Mucosa of stomach (tissue), 1 donor: ENCODE data around the gene MANSC1.
A peak's percentile ranks its signal among the peaks of the same experiment; 100 is the strongest.

Source experiments
- H3K27me3 ChIP-seq: one replicate; pipeline ENCODE4 v1.7.0; 2013; ENCODE audit warnings: mild to moderate bottlenecking, low read length; ENCODE audit not compliant: control insufficient read depth, insufficient read depth
- H3K36me3 ChIP-seq: one replicate; pipeline ENCODE4 v1.7.0; 2013; ENCODE audit warnings: low read length; ENCODE audit not compliant: control insufficient read depth, insufficient read depth
- H3K4me1 ChIP-seq: one replicate; pipeline ENCODE4 v1.7.0; 2013; ENCODE audit warnings: mild to moderate bottlenecking, low read length; ENCODE audit not compliant: control insufficient read depth, insufficient read depth
- H3K4me3 ChIP-seq: one replicate; pipeline ENCODE4 v1.7.0; 2013; ENCODE audit warnings: low read length
- H3K9ac ChIP-seq: one replicate; pipeline ENCODE4 v1.7.0; 2013; ENCODE audit warnings: mild to moderate bottlenecking, low read length, moderate library complexity
- H3K9me3 ChIP-seq: one replicate; pipeline ENCODE4 v1.7.0; 2013; ENCODE audit warnings: mild to moderate bottlenecking, low read length, moderate library complexity; ENCODE audit not compliant: control insufficient read depth
- donor health status: Pancreatic carcinoma.

MANSC1 gene

DNA sequence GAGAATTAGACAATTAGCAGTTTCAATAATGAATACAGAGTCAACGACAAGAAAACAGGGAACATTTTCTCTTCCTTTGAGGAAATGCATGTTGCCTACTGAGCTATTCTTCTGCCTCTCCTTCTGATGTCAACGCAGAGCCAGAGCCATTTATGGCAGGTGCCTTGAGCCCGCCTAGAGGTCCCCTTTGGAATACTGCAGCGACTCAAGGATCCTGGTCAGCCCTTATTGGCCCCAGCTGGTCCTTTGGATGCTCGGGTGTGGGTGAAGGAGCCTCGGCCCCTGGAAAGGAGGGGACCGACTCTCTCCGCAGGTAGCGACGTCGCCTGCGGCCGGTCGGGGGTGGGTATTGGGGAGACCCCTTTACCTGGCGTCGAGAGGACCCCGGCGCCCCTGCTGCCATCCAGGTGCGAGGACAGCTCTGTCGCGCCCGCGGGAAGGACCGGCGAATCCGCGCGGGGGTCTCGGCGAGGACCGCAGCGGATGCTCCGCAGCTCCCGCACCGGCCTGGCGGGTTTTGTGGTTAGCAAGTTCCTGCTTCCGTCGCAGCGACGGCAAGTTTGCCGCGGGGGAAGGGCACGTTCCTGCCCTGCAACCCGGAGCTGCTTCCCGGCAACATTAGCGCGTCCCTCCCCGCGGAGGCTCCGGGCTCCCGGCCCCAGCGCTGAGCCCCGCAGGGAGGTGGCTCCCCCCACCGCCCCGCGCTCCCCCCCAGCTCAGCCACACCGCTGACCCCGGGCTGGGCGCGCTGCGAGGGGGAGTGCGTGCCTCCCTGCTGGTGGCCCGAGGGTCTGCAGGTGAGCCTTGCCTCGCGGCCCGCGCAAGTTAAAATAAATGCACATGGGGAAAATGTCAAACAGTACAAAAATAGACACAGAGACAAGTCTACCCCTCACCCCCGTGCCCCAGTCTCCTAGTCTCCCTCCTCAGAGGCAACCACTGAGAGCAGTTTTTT, at the start of gene MANSC1:
TSS of gene MANSC1 (minus strand) at position 532 of the 955 bp plus-strand sequence. CDS start 6,928 bp downstream, outside the sequence.
- H3K36me3 ChIP-seq, result no peaks in the 10 kb centered on the region
- peak within 1 kb of the TSS; percentile 96 for H3K9ac ChIP-seq
- H3K9me3 ChIP-seq, result no peaks in the 10 kb centered on the region
- H3K4me3 ChIP-seq, result peak within 1 kb of the TSS; percentile 70
- no peaks in the 10 kb centered on the region for H3K27me3 ChIP-seq
- H3K4me1 ChIP-seq, result peaks cover 12% of the 10 kb centered on the region

- Histone ChIP-seq H3K27me3 (no peaks in the 10 kb centered on the region), H3K9me3 (no peaks in the 10 kb centered on the region), H3K9ac (no peak overlapping the region), H3K4me3 (no peak overlapping the region), H3K36me3 (no peaks in the 10 kb centered on the region), H3K4me1 (peaks cover 40% of the 10 kb centered on the region)
Measured at GRCh38 chr12:12399161-12399560, 49.1 kb upstream of the MANSC1 start.

GRCh38 chr12:12398026-12398859, 48.2 kb upstream of the MANSC1 start:
- Histone ChIP-seq H3K9ac (no peak overlapping the region), H3K4me3 (no peak overlapping the region), H3K9me3 (no peaks in the 10 kb centered on the region)

DNA sequence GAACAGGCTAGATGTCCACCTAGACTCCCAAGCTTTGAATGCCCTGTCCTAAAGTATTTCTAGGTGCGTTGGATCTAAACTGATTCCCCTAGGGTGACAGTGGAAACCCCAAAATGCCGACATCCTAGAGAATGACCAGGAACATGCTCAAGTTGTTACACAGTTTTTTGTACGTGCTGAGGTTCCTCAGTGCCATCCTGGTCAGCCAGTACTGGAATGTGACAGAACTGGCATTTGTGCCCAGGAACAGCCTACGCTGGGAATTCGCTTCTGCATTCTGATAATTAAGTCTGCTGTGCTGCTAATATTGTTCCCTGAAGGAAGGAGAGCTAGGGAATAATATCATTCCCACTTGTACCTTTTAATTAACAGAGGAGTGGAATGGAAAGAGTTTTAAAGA, 47.1 kb upstream of the MANSC1 start:
- no peaks in the 10 kb centered on the region for H3K36me3 ChIP-seq
- H3K9ac ChIP-seq, result no peak overlapping the region
- H3K4me3 ChIP-seq, result no peak overlapping the region
- peaks cover 33% of the 10 kb centered on the region for H3K4me1 ChIP-seq
- H3K27me3 ChIP-seq, result no peaks in the 10 kb centered on the region
- H3K9me3 ChIP-seq, result no peaks in the 10 kb centered on the region

More at GRCh38 chr12:12398026-12398859, 48.2 kb upstream of the MANSC1 start:
- Histone ChIP-seq H3K4me1 (peaks cover 37% of the 10 kb centered on the region), H3K36me3 (no peaks in the 10 kb centered on the region), H3K27me3 (no peaks in the 10 kb centered on the region)

DNA sequence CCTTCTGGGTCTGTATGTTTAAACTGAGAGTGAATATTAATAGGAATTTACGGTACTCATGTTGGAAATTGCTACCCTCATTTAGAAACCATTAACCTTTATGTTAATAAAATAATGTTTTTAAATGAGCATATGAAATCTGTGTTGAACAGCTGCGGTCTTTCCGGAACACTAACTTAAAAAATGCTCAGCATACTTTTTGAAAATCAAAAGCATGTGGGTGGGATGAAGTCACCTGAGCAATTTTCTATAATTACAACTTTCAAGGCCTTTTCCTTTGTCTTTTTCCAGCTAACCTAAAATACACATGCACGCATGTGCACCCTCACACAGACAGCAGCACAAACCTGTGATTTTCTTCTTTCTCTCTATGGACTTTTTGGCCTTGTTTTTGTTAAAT, 46.7 kb upstream of the MANSC1 start:
- peaks cover 33% of the 10 kb centered on the region for H3K4me1 ChIP-seq
- H3K9ac ChIP-seq, result no peak overlapping the region
- H3K27me3 ChIP-seq, result no peaks in the 10 kb centered on the region
- H3K4me3 ChIP-seq, result no peak overlapping the region
- no peaks in the 10 kb centered on the region for H3K36me3 ChIP-seq
- no peaks in the 10 kb centered on the region for H3K9me3 ChIP-seq

GRCh38 chr12:12393171-12393570, 43.1 kb upstream of the MANSC1 start:
- Histone ChIP-seq H3K9ac (no peak overlapping the region), H3K36me3 (no peaks in the 10 kb centered on the region), H3K27me3 (no peaks in the 10 kb centered on the region), H3K9me3 (no peaks in the 10 kb centered on the region), H3K4me1 (peaks cover 15% of the 10 kb centered on the region), H3K4me3 (no peak overlapping the region)

GRCh38 chr12:12392413-12392812, 42.4 kb upstream of the MANSC1 start:
- H3K9me3 ChIP-seq, result no peaks in the 10 kb centered on the region
- peaks cover 9% of the 10 kb centered on the region for H3K4me1 ChIP-seq
- H3K9ac ChIP-seq, result no peak overlapping the region
- no peak overlapping the region for H3K4me3 ChIP-seq
- H3K27me3 ChIP-seq, result no peaks in the 10 kb centered on the region
- no peaks in the 10 kb centered on the region for H3K36me3 ChIP-seq

DNA sequence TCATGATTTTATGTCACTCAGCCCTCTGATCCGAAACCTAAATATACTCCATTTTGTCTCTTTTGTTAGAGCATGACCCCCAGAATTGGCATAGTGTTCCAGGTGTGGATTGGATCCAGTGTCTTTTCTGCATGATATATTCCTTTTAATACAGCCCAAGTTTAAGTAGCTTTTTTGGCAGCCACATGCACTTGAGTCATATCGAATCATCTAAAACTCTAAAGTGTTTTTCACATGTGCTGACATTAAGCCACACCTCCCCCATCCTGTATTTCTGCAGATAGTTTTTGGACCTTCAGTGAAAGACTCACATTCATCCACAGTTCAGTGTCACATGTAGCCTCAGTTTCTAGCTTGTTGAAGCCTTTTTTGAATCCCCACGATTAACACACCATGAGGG, 37.5 kb upstream of the MANSC1 start:
- Histone ChIP-seq H3K9me3 (no peaks in the 10 kb centered on the region), H3K9ac (no peak overlapping the region), H3K27me3 (no peaks in the 10 kb centered on the region), H3K4me1 (peaks cover 19% of the 10 kb centered on the region), H3K36me3 (no peaks in the 10 kb centered on the region), H3K4me3 (no peak overlapping the region)

DNA sequence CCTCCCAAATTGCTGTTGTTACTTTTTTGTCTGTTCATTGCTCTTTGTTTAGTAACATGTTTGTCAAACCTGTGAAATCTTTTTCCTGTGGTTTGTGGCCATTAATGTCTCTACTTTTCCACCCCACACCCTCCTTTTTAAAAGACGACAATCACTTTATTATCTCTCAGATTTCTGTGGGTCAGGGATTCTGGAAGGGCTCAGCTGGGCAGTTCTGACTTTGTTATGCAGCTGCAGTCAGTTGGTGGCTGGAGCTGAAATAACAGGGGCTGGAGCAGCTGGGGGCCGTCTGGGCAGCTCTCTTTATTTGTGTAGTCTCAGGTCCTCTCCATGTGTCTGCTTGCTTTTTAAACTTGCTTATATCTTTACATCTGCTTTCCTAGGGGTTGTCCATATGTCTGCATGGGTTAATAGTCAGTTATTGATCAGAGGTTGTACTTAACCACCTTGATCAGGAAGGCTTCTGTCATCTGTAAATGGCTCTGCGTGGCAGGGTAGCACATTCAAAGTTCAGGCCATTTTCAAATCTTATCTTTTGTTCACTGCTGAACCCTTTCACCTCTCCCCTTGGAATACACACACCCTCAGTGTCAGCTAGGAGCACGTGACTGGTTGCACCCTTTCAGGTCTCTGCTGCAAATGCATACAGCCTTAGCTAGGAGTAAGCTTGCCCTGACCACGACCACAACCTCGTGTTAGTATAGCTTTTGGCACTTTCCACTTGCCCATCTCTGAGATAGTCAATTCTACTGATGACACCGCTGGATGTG, 34.7 kb upstream of the MANSC1 start:
- peak overlapping the region; percentile 11 for H3K9ac ChIP-seq

DNA sequence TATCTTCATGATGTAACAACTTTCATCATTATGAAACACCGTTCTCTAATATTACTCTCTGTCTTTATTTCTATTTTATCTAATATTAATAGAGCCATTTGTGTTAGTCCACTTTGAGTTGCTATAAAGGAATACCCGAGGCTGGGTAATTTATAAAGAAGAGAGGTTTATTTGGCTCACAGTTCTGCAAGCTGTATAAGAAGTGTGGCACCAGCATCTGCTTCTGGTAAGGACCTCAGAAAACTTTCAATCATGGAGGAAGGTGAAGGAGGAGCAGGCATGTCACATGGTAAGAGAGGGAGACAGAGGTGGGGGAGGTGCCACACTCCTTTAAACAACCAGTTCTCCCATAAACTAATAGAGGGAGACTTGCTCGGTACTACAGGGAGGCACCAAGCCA, 31.9 kb upstream of the MANSC1 start:
- Histone ChIP-seq H3K9ac (no peak overlapping the region), H3K4me1 (peaks cover 27% of the 10 kb centered on the region), H3K27me3 (no peaks in the 10 kb centered on the region), H3K4me3 (no peak overlapping the region), H3K9me3 (no peaks in the 10 kb centered on the region), H3K36me3 (no peaks in the 10 kb centered on the region)

More for the DNA sequence above, 34.7 kb upstream of the MANSC1 start:
- Histone ChIP-seq H3K36me3 (no peaks in the 10 kb centered on the region), H3K9me3 (no peaks in the 10 kb centered on the region), H3K4me3 (no peak overlapping the region), H3K27me3 (no peaks in the 10 kb centered on the region), H3K4me1 (peaks cover 27% of the 10 kb centered on the region)

DNA sequence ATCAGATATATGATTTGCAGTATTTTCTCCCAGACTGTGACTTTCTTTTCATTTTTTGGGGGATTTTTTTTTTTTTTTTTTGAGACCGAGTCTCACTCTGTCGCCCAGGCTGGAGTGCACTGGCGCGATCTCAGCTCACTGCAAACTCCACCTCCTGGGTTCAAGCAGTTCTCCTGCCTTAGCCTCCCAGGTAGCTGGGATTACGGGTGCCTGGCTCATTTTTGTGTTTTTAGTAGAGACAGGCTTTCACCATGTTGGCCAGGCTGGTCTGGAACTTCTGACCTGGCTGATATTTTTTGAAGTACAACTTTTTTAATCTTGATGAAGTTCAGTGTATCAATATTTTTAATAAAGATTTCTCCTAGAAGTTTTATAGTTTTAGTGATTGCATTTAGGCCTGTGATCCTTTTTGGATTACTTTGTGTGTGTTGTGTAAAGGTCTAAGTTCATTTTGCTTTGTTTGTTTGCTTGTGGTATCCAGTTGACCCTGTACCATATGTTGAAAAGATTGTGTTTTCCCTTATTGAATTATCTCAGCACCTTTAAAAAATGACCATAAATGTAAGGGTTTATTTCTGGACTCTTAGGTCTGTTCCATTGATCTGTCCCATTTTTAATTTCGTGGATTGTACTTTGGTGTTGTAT, 31.0 kb upstream of the MANSC1 start:
- no peak overlapping the region for H3K9ac ChIP-seq
- H3K4me3 ChIP-seq, result no peak overlapping the region
- H3K4me1 ChIP-seq, result peaks cover 26% of the 10 kb centered on the region
- no peaks in the 10 kb centered on the region for H3K9me3 ChIP-seq
- H3K36me3 ChIP-seq, result no peaks in the 10 kb centered on the region
- no peaks in the 10 kb centered on the region for H3K27me3 ChIP-seq
